Spleen (tissue), 7 donors: ENCODE results near the gene SH3BP5.

Experiments used
- CTCF ChIP-seq, 11 experiments: fragments of 200-600 bp in 7 of 11; fragments of 450-650 bp in 4 of 11; sonication (generic) in 4 of 11; IDR thresholded peaks in 8 of 11; conservative IDR thresholded peaks in 3 of 11; 1 replicate in 7 of 11; 2 replicates in 4 of 11; pipeline versions ENCODE4 v1.4.0 to v1.8.0; 2016 to 2021; ENCODE audit warnings: antibody characterized with exemption in 11 of 11, inconsistent platforms in 4 of 11, mild to moderate bottlenecking in 1 of 11
- POLR2A ChIP-seq, 3 donors: fragments of 450-650 bp; IDR thresholded peaks; one replicate each; pipeline ENCODE4 v1.5.1; 2017; ENCODE audit warnings: antibody characterized with exemption in 3 of 3, mild to moderate bottlenecking in 1 of 3
- POLR2AphosphoS5 ChIP-seq, 3 donors: sonication (generic); formaldehyde crosslinking; IDR thresholded peaks; one replicate each; pipeline ENCODE4 v1.5.1; 2017; ENCODE audit warnings: antibody characterized with exemption in 3 of 3
- donor health status: DM: no; HTN: no; CAD: no; lungs with moderate emphysema.
- donor health status: DM: no; HTN: no; CAD: no.
- donor health status: DM: no; HTN: no; CAD: no.

GRCh38 chr3:15303216-15303615 lies 29.2 kb downstream of the SH3BP5 start:
- TF ChIP-seq POLR2A (IDR thresholded peaks at IDR 0.05) (no peak), POLR2AphosphoS5 (IDR thresholded peaks at IDR 0.05) (no peak), CTCF (IDR thresholded peaks at IDR 0.05 in 8 of 11, conservative IDR thresholded peaks at IDR 0.05 in 3 of 11) (no peak)
